HCT116 (cell line): ENCODE data around the gene STMP1. TPM values are rescaled to one million over a fixed set of nuclear protein-coding genes. Genes with fewer than 3 reads are reported as not detected.

ENCODE experiments used
- ATAC-seq: fragments of 200-7000 bp; cut with Tn5 transposase; 2 replicates; pipeline ENCODE4 v1.9.1; 2020; ENCODE audit warnings: mild to moderate bottlenecking, moderate library complexity
- BruUV-seq: library from RNA; stranded (reverse); fragments of 400-500 nt; replicated peaks from 2 replicates; lab custom pipeline; 2021; lab: Mats Ljungman, UMichigan
- CTCF ChIA-PET: fragments of 300-600 bp; sonication (Branson Sonifier 250); formaldehyde crosslinking; loops from one replicate; lab custom pipeline; 2021; ENCODE audit warnings: antibody characterized with exemption; lab: Charles Lee
- POLR2A ChIA-PET: fragments of 300-600, 350-600 bp; sonication (Branson Sonifier 250); formaldehyde crosslinking; loops from one replicate; lab custom pipeline; 2021; ENCODE audit warnings: antibody characterized with exemption; lab: Charles Lee
- RAD21 ChIA-PET, 2 experiments: fragments of 300-600 bp; sonication (Branson Sonifier 250); formaldehyde crosslinking; loops; one replicate each; lab custom pipeline; 2023; ENCODE audit warnings: low total read pairs in 2 of 2; ENCODE audit not compliant: uncharacterized antibody in 2 of 2, unreplicated experiment in 2 of 2, low non-redundant PET in 1 of 2; lab: Charles Lee
- DNase-seq: peaks from one replicate; pipeline ENCODE4 v3.0.0-alpha.2; 2010; ENCODE audit warnings: low read depth, low spot score
- H2AFZ ChIP-seq: fragments of 200-600 bp; shearing (Covaris generic), sonication (generic); 2 replicates; pipeline ENCODE4 v1.6.1; 2017; ENCODE audit warnings: low read depth, mixed run types, mixed read lengths, antibody characterized with exemption, low read length; ENCODE audit not compliant: poor library complexity, severe bottlenecking
- H3K27ac ChIP-seq: 2 replicates; pipeline ENCODE4 v1.5.1; 2012; ENCODE audit warnings: low read depth, low read length
- H3K27me3 ChIP-seq: fragments of 200-600 bp; sonication (generic); 2 replicates; pipeline ENCODE4 v1.6.1; 2016; ENCODE audit warnings: mixed run types, low read length, mixed read lengths; ENCODE audit not compliant: insufficient read depth
- H3K36me3 ChIP-seq, 2 experiments: fragments of 200-500 bp in 1 of 2; fragments of 200-600 bp in 1 of 2; sonication (Bioruptor generic) in 1 of 2; sonication (generic) in 1 of 2; 2 replicates each; pipeline versions ENCODE4 v1.5.1 to v1.6.1; 2014 to 2016; ENCODE audit warnings: low read length in 2 of 2, inconsistent platforms in 1 of 2, mixed read lengths in 1 of 2, mixed run types in 1 of 2; ENCODE audit not compliant: insufficient read depth in 2 of 2, control insufficient read depth in 1 of 2
- H3K4me1 ChIP-seq, 2 experiments: fragments of 200-600 bp in 1 of 2; sonication (generic) in 1 of 2; 2 replicates each; pipeline versions ENCODE4 v1.5.1 to v1.6.1; 2012 to 2017; ENCODE audit warnings: low read length in 2 of 2, inconsistent platforms in 1 of 2, mild to moderate bottlenecking in 1 of 2, mixed read lengths in 1 of 2, mixed run types in 1 of 2, moderate library complexity in 1 of 2; ENCODE audit not compliant: insufficient read depth in 2 of 2, control insufficient read depth in 1 of 2
- H3K4me2 ChIP-seq: fragments of 200-600 bp; sonication (generic); 2 replicates; pipeline ENCODE4 v1.6.1; 2017; ENCODE audit warnings: mixed run types, low read length, mixed read lengths
- H3K4me3 ChIP-seq, 2 experiments: fragments of 200-600 bp in 1 of 2; sonication (generic) in 1 of 2; replicated peaks in 1 of 2; 2 replicates each; pipeline ENCODE4 v1.5.1; 2011 to 2016; ENCODE audit warnings: low read length in 2 of 2, control low read depth in 1 of 2, low read depth in 1 of 2, mild to moderate bottlenecking in 1 of 2, mixed read lengths in 1 of 2, mixed run types in 1 of 2
- H3K79me2 ChIP-seq: fragments of 200-600 bp; sonication (generic); 2 replicates; pipeline ENCODE4 v1.6.1; 2017; ENCODE audit warnings: mild to moderate bottlenecking, mixed run types, low read length, moderate library complexity, mixed read lengths; ENCODE audit not compliant: insufficient read depth
- H3K9ac ChIP-seq: fragments of 200-600 bp; sonication (generic); 2 replicates; pipeline ENCODE4 v1.6.1; 2016; ENCODE audit warnings: low read length, mixed read lengths
- H3K9me2 ChIP-seq: fragments of 200-600 bp; sonication (generic), shearing (Covaris generic); 2 replicates; pipeline ENCODE4 v1.6.1; 2017; ENCODE audit warnings: mixed run types, mild to moderate bottlenecking, moderate library complexity; ENCODE audit not compliant: insufficient read depth
- H3K9me3 ChIP-seq, 2 experiments: fragments of 200-500 bp in 1 of 2; fragments of 200-600 bp in 1 of 2; sonication (Bioruptor generic) in 1 of 2; sonication (generic) in 1 of 2; 2 replicates each; pipeline ENCODE4 v1.6.1; 2014 to 2017; ENCODE audit warnings: low read length in 2 of 2, mixed read lengths in 2 of 2, inconsistent platforms in 1 of 2, low read depth in 1 of 2, mild to moderate bottlenecking in 1 of 2, mixed run types in 1 of 2, moderate library complexity in 1 of 2; ENCODE audit not compliant: control insufficient read depth in 1 of 2, insufficient read depth in 1 of 2
- H4K20me1 ChIP-seq: fragments of 200-600 bp; sonication (generic), shearing (Covaris generic); 2 replicates; pipeline ENCODE4 v1.6.1; 2017; ENCODE audit warnings: mixed run types, mild to moderate bottlenecking, moderate library complexity; ENCODE audit not compliant: insufficient read depth
- CEBPB ChIP-seq: IDR thresholded peaks from 2 replicates; pipeline ENCODE4 v1.6.1; 2012; ENCODE audit warnings: low read depth
- EGR1 ChIP-seq: IDR thresholded peaks from 2 replicates; pipeline ENCODE4 v1.6.1; 2012; ENCODE audit warnings: low read depth
- ELF1 ChIP-seq: IDR thresholded peaks from 2 replicates; pipeline ENCODE4 v1.6.1; 2012; ENCODE audit warnings: low read depth, borderline replicate concordance
- EZH2 ChIP-seq: fragments of 200-600 bp; sonication (generic); IDR thresholded peaks from 2 replicates; pipeline ENCODE4 v1.6.1; 2017; ENCODE audit warnings: antibody characterized with exemption, mixed run types
- EZH2phosphoT487 ChIP-seq: fragments of 200-600 bp; IDR thresholded peaks from 2 replicates; pipeline ENCODE4 v1.6.1; 2018; ENCODE audit warnings: antibody characterized with exemption, borderline replicate concordance
- FOSL1 ChIP-seq: IDR thresholded peaks from 2 replicates; pipeline ENCODE4 v1.6.1; 2012; ENCODE audit warnings: low read depth
- JUND ChIP-seq: IDR thresholded peaks from 2 replicates; pipeline ENCODE4 v1.6.1; 2012
- RAD21 ChIP-seq: IDR thresholded peaks from 2 replicates; pipeline ENCODE4 v1.6.1; 2012; ENCODE audit warnings: low read depth, mild to moderate bottlenecking
- SIN3A ChIP-seq: IDR thresholded peaks from 2 replicates; pipeline ENCODE4 v1.6.1; 2012; ENCODE audit warnings: low read depth
- SP1 ChIP-seq: IDR thresholded peaks from 2 replicates; pipeline ENCODE4 v1.6.1; 2012; ENCODE audit warnings: low read depth
- SRF ChIP-seq: IDR thresholded peaks from 2 replicates; pipeline ENCODE4 v1.6.1; 2012; ENCODE audit warnings: low read depth
- ZFX ChIP-seq: fragments of 450-650 bp; IDR thresholded peaks from 2 replicates; pipeline ENCODE4 v1.6.1; 2017
- ZNF274 ChIP-seq: fragments of 200-500 bp; sonication (Bioruptor generic); IDR thresholded peaks from 2 replicates; pipeline ENCODE4 v1.6.1; 2014; ENCODE audit warnings: mild to moderate bottlenecking, low read depth, low read length, inconsistent platforms
- intact Hi-C: fragments of 100-400 bp; cut with micrococcal nuclease; formaldehyde crosslinking; loops from 2 replicates; pipeline ENCODE4 v1.10.0; 2022
- total RNA-seq: library from RNA; stranded (reverse); gene quantifications from one replicate; pipeline ENCODE4 v1.2.1, GENCODE V29; 2021; ENCODE audit not compliant: unreplicated experiment
- TF ChIP-seq, protein P1 (sequence below): IDR thresholded peaks from 2 replicates; pipeline ENCODE4 v1.6.1; 2012; ENCODE audit warnings: low read depth
- TF ChIP-seq, protein P2 (sequence below): IDR thresholded peaks from 2 replicates; pipeline ENCODE4 v1.6.1; 2012
- TF ChIP-seq, protein P3 (sequence below): IDR thresholded peaks from 2 replicates; pipeline ENCODE4 v1.6.1; 2012

STMP1 gene
- total RNA-seq, 1 experiment from 2014 or later = 32.8 TPM

DNA sequence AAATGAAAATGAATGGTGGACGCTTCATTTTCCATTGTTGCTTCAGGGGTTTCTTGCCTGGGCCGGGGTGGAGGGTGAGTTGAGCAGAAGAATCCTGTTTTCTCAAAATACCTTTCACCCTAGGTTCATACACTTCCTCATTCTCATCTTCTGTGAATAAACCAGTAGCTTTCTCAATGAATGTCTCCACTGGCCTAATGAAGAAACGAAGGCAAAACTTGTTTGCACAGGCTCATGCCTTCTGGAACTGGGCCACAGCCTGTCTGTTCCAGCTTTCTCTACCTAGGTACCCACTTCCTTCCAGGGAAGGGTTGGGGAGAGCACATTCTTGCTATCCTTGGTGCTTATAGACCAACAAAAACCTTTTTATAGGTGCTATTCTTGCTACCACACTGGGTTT is 21.3 kb downstream of the STMP1 start:
- POLR2A ChIA-PET = no interaction called here
- Histone ChIP-seq H3K27me3 (no peaks in the 10 kb centered on the region), H3K4me1 (no peaks in the 10 kb centered on the region), H3K4me2 (no peak overlapping the region), H3K36me3 (no peaks in the 10 kb centered on the region; a peak in 1 of 4 replicates), H2AFZ (no peak overlapping the region), H3K4me3 (no peak overlapping the region), H4K20me1 (no peaks in the 10 kb centered on the region), H3K27ac (no peak overlapping the region), H3K9me2 (no peaks in the 10 kb centered on the region), H3K9ac (no peak overlapping the region), H3K79me2 (0 out of 2 replicates have a peak, but pooled peaks cover 7% of the 10 kb centered on the region), H3K9me3 (no peaks in the 10 kb centered on the region)
- TF ChIP-seq ELF1 (no peak), SIN3A (no peak), EZH2 (no peak), CEBPB (no peak), ZNF274 (no peak), SP1 (no peak), JUND (no peak), RAD21 (no peak), EGR1 (no peak), EZH2phosphoT487 (no peak), FOSL1 (no peak), ZFX (no peak), SRF (no peak)
- TF ChIP-seq, protein P1, sequence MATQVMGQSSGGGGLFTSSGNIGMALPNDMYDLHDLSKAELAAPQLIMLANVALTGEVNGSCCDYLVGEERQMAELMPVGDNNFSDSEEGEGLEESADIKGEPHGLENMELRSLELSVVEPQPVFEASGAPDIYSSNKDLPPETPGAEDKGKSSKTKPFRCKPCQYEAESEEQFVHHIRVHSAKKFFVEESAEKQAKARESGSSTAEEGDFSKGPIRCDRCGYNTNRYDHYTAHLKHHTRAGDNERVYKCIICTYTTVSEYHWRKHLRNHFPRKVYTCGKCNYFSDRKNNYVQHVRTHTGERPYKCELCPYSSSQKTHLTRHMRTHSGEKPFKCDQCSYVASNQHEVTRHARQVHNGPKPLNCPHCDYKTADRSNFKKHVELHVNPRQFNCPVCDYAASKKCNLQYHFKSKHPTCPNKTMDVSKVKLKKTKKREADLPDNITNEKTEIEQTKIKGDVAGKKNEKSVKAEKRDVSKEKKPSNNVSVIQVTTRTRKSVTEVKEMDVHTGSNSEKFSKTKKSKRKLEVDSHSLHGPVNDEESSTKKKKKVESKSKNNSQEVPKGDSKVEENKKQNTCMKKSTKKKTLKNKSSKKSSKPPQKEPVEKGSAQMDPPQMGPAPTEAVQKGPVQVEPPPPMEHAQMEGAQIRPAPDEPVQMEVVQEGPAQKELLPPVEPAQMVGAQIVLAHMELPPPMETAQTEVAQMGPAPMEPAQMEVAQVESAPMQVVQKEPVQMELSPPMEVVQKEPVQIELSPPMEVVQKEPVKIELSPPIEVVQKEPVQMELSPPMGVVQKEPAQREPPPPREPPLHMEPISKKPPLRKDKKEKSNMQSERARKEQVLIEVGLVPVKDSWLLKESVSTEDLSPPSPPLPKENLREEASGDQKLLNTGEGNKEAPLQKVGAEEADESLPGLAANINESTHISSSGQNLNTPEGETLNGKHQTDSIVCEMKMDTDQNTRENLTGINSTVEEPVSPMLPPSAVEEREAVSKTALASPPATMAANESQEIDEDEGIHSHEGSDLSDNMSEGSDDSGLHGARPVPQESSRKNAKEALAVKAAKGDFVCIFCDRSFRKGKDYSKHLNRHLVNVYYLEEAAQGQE = no peak
- TF ChIP-seq, protein P2, sequence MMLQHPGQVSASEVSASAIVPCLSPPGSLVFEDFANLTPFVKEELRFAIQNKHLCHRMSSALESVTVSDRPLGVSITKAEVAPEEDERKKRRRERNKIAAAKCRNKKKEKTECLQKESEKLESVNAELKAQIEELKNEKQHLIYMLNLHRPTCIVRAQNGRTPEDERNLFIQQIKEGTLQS = no peak
- TF ChIP-seq, protein P3, sequence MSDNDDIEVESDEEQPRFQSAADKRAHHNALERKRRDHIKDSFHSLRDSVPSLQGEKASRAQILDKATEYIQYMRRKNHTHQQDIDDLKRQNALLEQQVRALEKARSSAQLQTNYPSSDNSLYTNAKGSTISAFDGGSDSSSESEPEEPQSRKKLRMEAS = no peak
- intact Hi-C loops = no loop called here
- no TSS peak for BruUV-seq
- CTCF ChIA-PET = interaction anchor here (1.5 kb wide), 1 partner anchor 11 kb away, joined by 6 read pairs; no protein-coding TSS in a partner anchor
- ATAC-seq = no peak
- DNase-seq = no peak
- RAD21 ChIA-PET = no interaction called here
